GM12872 (cell line): ENCODE results near the gene FAM217B.

Source experiments
- TF ChIP-seq, protein P1 (sequence below): IDR thresholded peaks from 3 replicates; pipeline ENCODE4 v1.5.1; 2011; ENCODE audit warnings: low read depth, mild to moderate bottlenecking, low read length, moderate library complexity; ENCODE audit not compliant: insufficient read depth

Gene FAM217B

GRCh38 chr20:59983076-59983475, 42.9 kb downstream of the FAM217B start:
- TF ChIP-seq, protein P1, sequence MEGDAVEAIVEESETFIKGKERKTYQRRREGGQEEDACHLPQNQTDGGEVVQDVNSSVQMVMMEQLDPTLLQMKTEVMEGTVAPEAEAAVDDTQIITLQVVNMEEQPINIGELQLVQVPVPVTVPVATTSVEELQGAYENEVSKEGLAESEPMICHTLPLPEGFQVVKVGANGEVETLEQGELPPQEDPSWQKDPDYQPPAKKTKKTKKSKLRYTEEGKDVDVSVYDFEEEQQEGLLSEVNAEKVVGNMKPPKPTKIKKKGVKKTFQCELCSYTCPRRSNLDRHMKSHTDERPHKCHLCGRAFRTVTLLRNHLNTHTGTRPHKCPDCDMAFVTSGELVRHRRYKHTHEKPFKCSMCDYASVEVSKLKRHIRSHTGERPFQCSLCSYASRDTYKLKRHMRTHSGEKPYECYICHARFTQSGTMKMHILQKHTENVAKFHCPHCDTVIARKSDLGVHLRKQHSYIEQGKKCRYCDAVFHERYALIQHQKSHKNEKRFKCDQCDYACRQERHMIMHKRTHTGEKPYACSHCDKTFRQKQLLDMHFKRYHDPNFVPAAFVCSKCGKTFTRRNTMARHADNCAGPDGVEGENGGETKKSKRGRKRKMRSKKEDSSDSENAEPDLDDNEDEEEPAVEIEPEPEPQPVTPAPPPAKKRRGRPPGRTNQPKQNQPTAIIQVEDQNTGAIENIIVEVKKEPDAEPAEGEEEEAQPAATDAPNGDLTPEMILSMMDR: no peak

GRCh38 chr20:59984541-59984940, 44.4 kb downstream of the FAM217B start:
- TF ChIP-seq, protein P1: no peak

DNA sequence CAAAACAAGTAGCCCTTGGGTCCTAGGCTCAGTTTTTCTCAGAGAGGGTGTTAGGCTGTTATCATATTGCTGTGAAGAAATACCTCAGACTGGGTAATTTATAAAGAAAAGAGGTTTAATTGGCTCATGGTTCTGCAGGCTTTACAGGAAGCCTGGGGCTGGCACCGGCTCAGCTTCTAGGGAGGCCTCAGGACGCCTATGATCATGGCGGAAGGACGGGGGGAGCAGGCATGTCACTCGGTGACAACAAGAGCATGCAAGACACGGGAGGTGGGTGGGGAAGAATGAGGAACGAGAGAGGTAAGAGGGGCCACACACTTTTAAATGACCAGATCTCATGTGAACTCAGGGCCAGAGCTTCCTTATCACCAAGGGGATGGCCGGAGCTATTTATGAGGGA, 45.0 kb downstream of the FAM217B start:
- TF ChIP-seq, protein P1: no peak

DNA sequence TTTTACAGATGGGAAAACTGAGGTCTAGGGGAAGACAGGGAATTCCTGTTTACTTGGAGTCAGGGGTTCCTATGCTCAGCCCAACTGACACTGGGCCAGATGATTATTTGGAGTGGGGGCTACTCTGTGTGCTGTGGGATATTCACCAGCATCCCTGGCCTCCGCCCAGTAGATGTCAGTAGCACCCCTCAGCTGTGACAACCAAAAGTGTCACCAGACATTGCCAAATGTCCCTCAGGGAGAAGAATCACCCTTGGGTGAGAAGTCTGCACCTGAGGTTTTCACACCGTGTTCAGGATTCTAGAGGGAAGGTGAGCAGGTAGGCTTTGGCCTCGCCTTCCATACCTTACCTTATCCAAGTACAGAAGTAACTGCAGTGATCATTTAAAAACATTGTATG, 45.7 kb downstream of the FAM217B start:
- TF ChIP-seq, protein P1: peak; percentile 22; the same call in 1 of the 3 replicates

- TF ChIP-seq, protein P1: no peak
Measured at GRCh38 chr20:59987135-59987534, 46.9 kb downstream of the FAM217B start.

DNA sequence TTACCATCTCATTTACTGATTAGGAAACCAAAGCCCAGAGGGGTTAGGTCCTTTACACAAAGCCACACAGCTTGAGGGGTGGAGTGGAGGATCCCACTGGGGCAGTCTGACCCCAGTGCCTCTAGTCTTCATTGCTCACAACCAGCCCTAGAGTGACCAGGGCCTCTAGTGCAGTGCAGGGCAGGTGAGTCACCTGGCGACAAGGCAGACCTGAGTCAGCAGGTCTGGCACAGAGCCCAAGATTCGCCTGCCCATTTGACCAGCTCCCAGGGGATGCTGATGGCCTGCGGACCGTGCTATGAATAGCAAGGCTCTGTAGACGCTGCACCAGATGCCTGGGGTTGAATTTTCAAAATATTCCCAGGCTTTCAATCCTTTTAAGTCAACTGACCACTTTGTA, 48.0 kb downstream of the FAM217B start:
- TF ChIP-seq, protein P1: no peak

- TF ChIP-seq, protein P1: no peak
Measured at GRCh38 chr20:59992526-59993084, 52.4 kb downstream of the FAM217B start.
